ENCODE results near the gene NTPCR. TPM values are rescaled to one million over a fixed set of nuclear protein-coding genes. Genes with fewer than 3 reads are reported as not detected.

NTPCR gene
- total RNA-seq, 2 experiments from 2014 or later: 30.4 to 35.0 TPM

DNA sequence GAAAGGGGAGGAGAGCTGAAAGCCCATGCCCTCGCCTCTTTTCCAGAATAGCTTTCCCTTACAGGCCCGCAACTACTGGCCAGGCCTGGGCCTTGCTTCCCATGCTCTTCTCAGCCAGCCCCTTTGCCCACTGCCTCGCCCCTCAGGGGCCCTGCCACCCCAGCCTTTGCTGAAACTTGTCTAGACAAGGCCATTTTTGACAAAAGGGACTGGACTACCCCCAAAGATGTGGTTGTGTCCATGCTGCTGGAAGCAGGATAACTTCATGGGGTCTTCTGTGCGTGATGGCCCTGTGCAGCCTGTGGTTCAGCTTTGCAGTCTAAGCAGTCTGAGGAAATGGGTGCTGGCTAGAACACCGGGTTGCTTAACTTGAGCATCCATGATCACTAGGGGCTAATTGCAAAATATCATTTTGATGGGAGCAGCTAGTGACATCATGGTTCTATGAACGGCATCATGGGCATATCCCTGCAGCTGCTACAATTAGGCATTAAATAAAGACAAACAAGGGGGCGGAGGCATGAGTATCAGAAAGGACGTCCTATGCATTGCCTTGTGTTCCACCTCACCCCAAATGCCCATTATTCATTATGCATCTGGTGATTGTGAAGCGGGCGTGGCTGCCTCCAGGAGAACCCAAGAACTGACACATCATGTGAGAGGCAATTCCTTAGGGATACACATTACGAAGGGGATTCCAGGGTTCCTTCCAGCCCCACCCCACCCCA lies 36.8 kb downstream of the NTPCR start:
- no peaks in the 10 kb centered on the region for H3K4me1 Mint-ChIP-seq (ENCODE audit: low read depth)
- DNase-seq (no peak), ATAC-seq (no peak)
- H3K36me3 Mint-ChIP-seq (ENCODE audit: low read depth): peaks cover 4% of the 10 kb centered on the region
- no peaks in the 10 kb centered on the region for H3K9me3 Mint-ChIP-seq
- H3K4me3 Mint-ChIP-seq: no peak overlapping the region
- POLR2A ChIA-PET: no interaction called here
- intact Hi-C loops (cut with micrococcal nuclease): no loop called here
- CTCF ChIA-PET: no interaction called here
- TF ChIP-seq, protein P1, sequence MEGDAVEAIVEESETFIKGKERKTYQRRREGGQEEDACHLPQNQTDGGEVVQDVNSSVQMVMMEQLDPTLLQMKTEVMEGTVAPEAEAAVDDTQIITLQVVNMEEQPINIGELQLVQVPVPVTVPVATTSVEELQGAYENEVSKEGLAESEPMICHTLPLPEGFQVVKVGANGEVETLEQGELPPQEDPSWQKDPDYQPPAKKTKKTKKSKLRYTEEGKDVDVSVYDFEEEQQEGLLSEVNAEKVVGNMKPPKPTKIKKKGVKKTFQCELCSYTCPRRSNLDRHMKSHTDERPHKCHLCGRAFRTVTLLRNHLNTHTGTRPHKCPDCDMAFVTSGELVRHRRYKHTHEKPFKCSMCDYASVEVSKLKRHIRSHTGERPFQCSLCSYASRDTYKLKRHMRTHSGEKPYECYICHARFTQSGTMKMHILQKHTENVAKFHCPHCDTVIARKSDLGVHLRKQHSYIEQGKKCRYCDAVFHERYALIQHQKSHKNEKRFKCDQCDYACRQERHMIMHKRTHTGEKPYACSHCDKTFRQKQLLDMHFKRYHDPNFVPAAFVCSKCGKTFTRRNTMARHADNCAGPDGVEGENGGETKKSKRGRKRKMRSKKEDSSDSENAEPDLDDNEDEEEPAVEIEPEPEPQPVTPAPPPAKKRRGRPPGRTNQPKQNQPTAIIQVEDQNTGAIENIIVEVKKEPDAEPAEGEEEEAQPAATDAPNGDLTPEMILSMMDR (IDR thresholded peaks at IDR 0.05): no peak
- H3K27me3 Mint-ChIP-seq: no peaks in the 10 kb centered on the region
- no peak overlapping the region for H3K27ac Mint-ChIP-seq

DNA sequence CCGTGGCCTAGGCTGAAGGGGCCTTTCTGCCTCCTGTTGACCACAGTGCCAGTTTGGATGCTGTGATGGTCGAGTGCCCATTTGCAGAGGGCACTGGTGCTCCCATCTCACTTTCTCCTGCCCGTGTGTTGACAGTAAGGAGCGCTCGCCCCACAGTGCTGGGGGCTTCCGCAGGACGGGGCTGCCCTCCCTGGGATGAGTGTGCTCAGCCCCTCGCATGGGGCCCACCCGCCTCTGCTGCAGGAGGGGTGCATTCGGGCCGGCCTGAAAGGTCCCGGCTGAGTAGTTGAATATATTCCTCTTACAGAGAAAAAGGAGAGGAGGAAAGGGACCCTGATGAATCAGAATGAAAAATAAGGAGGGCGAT lies 37.3 kb downstream of the NTPCR start:
- H3K36me3 Mint-ChIP-seq (ENCODE audit: low read depth): peaks cover 10% of the 10 kb centered on the region
- H3K27ac Mint-ChIP-seq: no peak overlapping the region
- no peak overlapping the region for H3K4me3 Mint-ChIP-seq
- H3K4me1 Mint-ChIP-seq (ENCODE audit: low read depth): no peaks in the 10 kb centered on the region
- no peaks in the 10 kb centered on the region for H3K9me3 Mint-ChIP-seq
- ChIA-PET CTCF (no interaction called here), POLR2A (no interaction called here)
- intact Hi-C loops (cut with micrococcal nuclease): no loop called here
- no peak for ATAC-seq
- TF ChIP-seq, protein P1 (IDR thresholded peaks at IDR 0.05): no peak
- no peak for DNase-seq
- H3K27me3 Mint-ChIP-seq: no peaks in the 10 kb centered on the region

DNA sequence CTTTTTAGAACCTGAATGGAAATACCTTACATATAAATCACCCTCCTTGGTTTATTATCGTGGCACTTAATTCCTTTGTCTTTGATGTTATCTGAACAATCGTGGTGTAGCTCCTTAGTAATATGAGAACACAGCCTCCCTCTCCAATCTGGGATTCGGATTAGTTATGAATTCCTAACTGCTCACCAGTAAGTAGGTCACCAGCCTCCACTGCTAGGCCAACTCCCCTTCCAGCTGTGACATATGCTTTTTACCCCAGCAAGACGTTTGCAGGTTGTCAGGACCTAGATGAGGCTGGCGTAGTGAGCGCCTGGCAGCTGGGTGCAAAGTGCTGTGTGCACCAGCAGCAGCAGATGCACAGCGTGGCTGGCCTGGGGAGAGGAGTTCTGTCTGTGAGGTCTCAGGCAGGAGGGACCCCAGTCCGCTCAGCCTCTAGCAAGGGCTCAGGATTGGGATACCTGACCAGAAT lies 38.2 kb downstream of the NTPCR start:
- ChIA-PET POLR2A (no interaction called here), CTCF (no interaction called here)
- H3K4me3 Mint-ChIP-seq: no peak overlapping the region
- H3K36me3 Mint-ChIP-seq (ENCODE audit: low read depth): peaks cover 18% of the 10 kb centered on the region
- ATAC-seq (no peak), DNase-seq (no peak)
- H3K27me3 Mint-ChIP-seq: no peaks in the 10 kb centered on the region
- H3K4me1 Mint-ChIP-seq (ENCODE audit: low read depth): no peaks in the 10 kb centered on the region
- intact Hi-C loops (cut with micrococcal nuclease): no loop called here
- TF ChIP-seq, protein P1 (IDR thresholded peaks at IDR 0.05): no peak
- no peak overlapping the region for H3K27ac Mint-ChIP-seq
- peaks cover 6% of the 10 kb centered on the region for H3K9me3 Mint-ChIP-seq

DNA sequence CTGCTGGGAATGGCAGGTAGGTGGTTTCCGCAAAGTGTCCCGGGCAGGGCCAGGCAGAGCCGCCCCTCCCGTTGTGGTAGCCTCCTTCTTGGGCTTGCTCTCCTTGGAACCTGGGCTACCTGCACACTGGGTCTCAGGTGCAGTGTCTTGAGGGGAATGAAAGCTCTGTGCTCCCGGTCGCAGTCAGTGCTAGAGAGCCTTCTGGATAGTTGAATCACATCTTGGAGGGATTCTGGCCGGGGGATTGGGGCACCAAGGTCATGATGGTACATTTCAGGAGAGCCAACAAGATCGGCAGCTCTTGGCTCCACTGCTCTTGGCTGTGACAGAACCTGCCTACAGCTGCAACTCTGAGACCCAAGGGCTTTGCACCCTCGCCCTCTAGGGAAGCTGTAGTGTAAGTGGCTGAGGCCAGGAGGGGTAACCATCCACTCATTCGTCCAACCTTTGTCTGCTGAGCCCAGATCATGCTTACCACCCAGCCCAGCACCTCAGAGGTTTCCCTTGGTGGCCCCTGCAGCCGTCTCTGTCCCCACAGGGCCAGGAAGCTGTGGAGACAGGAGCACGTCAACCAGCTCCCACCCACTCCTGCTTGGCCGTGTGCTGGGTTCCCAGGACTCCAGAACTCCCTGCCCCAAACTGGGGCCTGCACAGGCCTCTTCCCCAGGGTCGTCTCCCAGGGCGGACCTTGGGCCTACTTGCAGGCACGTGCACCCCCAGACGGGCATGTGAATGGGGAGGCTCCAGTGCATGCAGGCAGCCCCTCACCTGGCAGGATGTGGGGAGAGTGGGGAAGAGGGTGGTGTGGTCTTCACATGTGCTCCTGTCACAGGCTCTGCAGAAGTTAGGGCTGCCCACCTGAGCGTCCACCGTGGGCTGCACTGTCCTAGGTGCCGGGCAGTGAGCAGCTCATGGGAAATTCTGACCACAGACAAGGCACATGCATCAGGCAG lies 40.0 kb downstream of the NTPCR start:
- intact Hi-C loops (cut with micrococcal nuclease): no loop called here
- peaks cover 20% of the 10 kb centered on the region for H3K9me3 Mint-ChIP-seq
- ChIA-PET POLR2A (no interaction called here), CTCF (interaction anchor here (0.9 kb wide), 1 partner anchor 12 kb away, joined by 3 read pairs; no protein-coding TSS in a partner anchor)
- ATAC-seq (no peak), DNase-seq (no peak)
- H3K27ac Mint-ChIP-seq: no peak overlapping the region
- peaks cover 34% of the 10 kb centered on the region for H3K36me3 Mint-ChIP-seq (ENCODE audit: low read depth)
- TF ChIP-seq, protein P1 (IDR thresholded peaks at IDR 0.05): no peak
- H3K27me3 Mint-ChIP-seq: no peaks in the 10 kb centered on the region
- no peaks in the 10 kb centered on the region for H3K4me1 Mint-ChIP-seq (ENCODE audit: low read depth)
- H3K4me3 Mint-ChIP-seq: no peak overlapping the region

DNA sequence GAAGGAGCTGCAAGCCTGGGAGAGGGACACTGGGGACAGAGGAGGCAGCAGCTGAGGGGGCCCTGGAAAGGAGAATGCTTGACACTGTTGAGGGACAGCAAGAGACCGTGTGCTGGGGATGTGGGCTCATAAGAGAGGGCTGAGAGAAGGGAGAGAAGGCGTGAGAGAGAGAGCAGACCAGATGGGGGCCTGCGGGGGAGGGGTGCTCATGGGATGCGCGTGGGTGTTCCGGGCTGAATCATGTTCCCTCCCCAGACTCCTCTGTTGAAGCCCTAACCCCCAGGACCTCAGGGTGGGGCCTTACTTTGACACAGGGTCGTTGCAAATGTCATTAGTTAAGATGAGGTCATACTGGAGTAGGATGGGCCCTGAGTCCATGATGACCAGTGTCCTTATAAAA lies 40.8 kb downstream of the NTPCR start:
- Mint-ChIP-seq H3K4me1 (ENCODE audit: low read depth) (no peaks in the 10 kb centered on the region), H3K4me3 (no peak overlapping the region), H3K36me3 (ENCODE audit: low read depth) (peaks cover 38% of the 10 kb centered on the region), H3K27me3 (no peaks in the 10 kb centered on the region), H3K27ac (no peak overlapping the region), H3K9me3 (peaks cover 20% of the 10 kb centered on the region)
- DNase-seq: peak; percentile 12
- ChIA-PET CTCF (interaction anchor here (1.1 kb wide), 1 partner anchor 38 kb away, joined by 3 read pairs; no protein-coding TSS in a partner anchor), POLR2A (no interaction called here)
- intact Hi-C loops (cut with micrococcal nuclease): no loop called here
- TF ChIP-seq, protein P1 (IDR thresholded peaks at IDR 0.05): no peak
- ATAC-seq: no peak
